ENCODE data around the gene MCOLN1. TPM values are rescaled to one million over a fixed set of nuclear protein-coding genes. Genes with fewer than 3 reads are reported as not detected.
"Not testable (repeated sequence)": the region's sequence is repeated elsewhere in the genome, so short reads cannot be mapped to it uniquely, and the experiment has no call there.

Gene MCOLN1
- total and polyA plus RNA-seq, 3 experiments from 2014 or later: 11.6 to 19.6 (median 19.4) TPM

GRCh38 chr19:7562646-7563393 is 40.4 kb downstream of the MCOLN1 start:
- H3K27me3 ChIP-seq (ENCODE audit: insufficient read depth, low read length, poor library complexity, severe bottlenecking): no peaks in the 10 kb centered on the region
- CTCF ChIA-PET: no interaction called here
- DNase-seq: no peak
- POLR2A ChIA-PET: no interaction called here
- no peaks in the 10 kb centered on the region for H3K4me1 ChIP-seq (ENCODE audit: insufficient read depth, low read length)
- no peaks in the 10 kb centered on the region for H3K9me3 ChIP-seq (ENCODE audit: low read length)
- Mint-ChIP-seq H3K4me1 (no peaks in the 10 kb centered on the region), H3K36me3 (peaks cover 6 to 30% (median 8%) of the 10 kb centered on the region in 3 donors), H3K4me3 (no peak overlapping the region), H3K9me3 (no peaks in the 10 kb centered on the region), H3K27me3 (no peaks in the 10 kb centered on the region), H3K27ac (no peak overlapping the region)
- H3K27ac ChIP-seq (ENCODE audit: low read depth, low read length): no peak overlapping the region
- peaks cover 8% of the 10 kb centered on the region for H3K36me3 ChIP-seq (ENCODE audit: insufficient read depth, low read length)
- no peak overlapping the region for H3K4me3 ChIP-seq (ENCODE audit: low read length)

GRCh38 chr19:7564866-7565265 is 42.4 kb downstream of the MCOLN1 start:
- Histone ChIP-seq H3K27ac (ENCODE audit: low read depth, low read length) (no peak overlapping the region), H3K27me3 (ENCODE audit: insufficient read depth, low read length, poor library complexity, severe bottlenecking) (no peaks in the 10 kb centered on the region), H3K36me3 (ENCODE audit: insufficient read depth, low read length) (peaks cover 3% of the 10 kb centered on the region), H3K4me1 (ENCODE audit: insufficient read depth, low read length) (no peaks in the 10 kb centered on the region), H3K9me3 (ENCODE audit: low read length) (no peaks in the 10 kb centered on the region), H3K4me3 (ENCODE audit: low read length) (no peak overlapping the region)
- H3K27me3 Mint-ChIP-seq: no peaks in the 10 kb centered on the region
- ChIA-PET POLR2A (no interaction called here), CTCF (no interaction called here)
- H3K4me1 Mint-ChIP-seq: no peaks in the 10 kb centered on the region
- H3K27ac Mint-ChIP-seq: no peak overlapping the region
- no peaks in the 10 kb centered on the region for H3K9me3 Mint-ChIP-seq
- H3K36me3 Mint-ChIP-seq: peaks cover 4 to 13% (median 5%) of the 10 kb centered on the region in 3 donors
- DNase-seq: no peak
- H3K4me3 Mint-ChIP-seq: no peak overlapping the region

- POLR2A ChIA-PET: no interaction called here
- DNase-seq: no peak
Observed at GRCh38 chr19:7565332-7565731, 42.9 kb downstream of the MCOLN1 start.

GRCh38 chr19:7570761-7571160 is 48.3 kb downstream of the MCOLN1 start:
- H3K27ac Mint-ChIP-seq: no peak overlapping the region
- CTCF ChIA-PET: no interaction called here
- no peak overlapping the region for H3K4me3 Mint-ChIP-seq
- Histone ChIP-seq H3K9me3 (ENCODE audit: low read length) (no peaks in the 10 kb centered on the region), H3K4me1 (ENCODE audit: insufficient read depth, low read length) (no peaks in the 10 kb centered on the region), H3K27ac (ENCODE audit: low read depth, low read length) (no peak overlapping the region), H3K36me3 (ENCODE audit: insufficient read depth, low read length) (no peaks in the 10 kb centered on the region), H3K4me3 (ENCODE audit: low read length) (no peak overlapping the region), H3K27me3 (ENCODE audit: insufficient read depth, low read length, poor library complexity, severe bottlenecking) (no peaks in the 10 kb centered on the region)
- H3K36me3 Mint-ChIP-seq: no peaks in the 10 kb centered on the region
- no peaks in the 10 kb centered on the region for H3K4me1 Mint-ChIP-seq
- H3K9me3 Mint-ChIP-seq: no peaks in the 10 kb centered on the region
- H3K27me3 Mint-ChIP-seq: peaks cover 0 to 9% of the 10 kb centered on the region in 2 donors
- POLR2A ChIA-PET: no interaction called here
- DNase-seq: no peak

More at GRCh38 chr19:7565332-7565731, 42.9 kb downstream of the MCOLN1 start:
- no peak overlapping the region for H3K4me3 Mint-ChIP-seq
- H3K27me3 Mint-ChIP-seq: no peaks in the 10 kb centered on the region
- no peaks in the 10 kb centered on the region for H3K4me1 Mint-ChIP-seq
- no peak overlapping the region for H3K27ac Mint-ChIP-seq
- no peaks in the 10 kb centered on the region for H3K9me3 ChIP-seq (ENCODE audit: low read length)
- peaks cover 2% of the 10 kb centered on the region for H3K36me3 ChIP-seq (ENCODE audit: insufficient read depth, low read length)
- no peaks in the 10 kb centered on the region for H3K27me3 ChIP-seq (ENCODE audit: insufficient read depth, low read length, poor library complexity, severe bottlenecking)
- no peaks in the 10 kb centered on the region for H3K9me3 Mint-ChIP-seq
- no peaks in the 10 kb centered on the region for H3K4me1 ChIP-seq (ENCODE audit: insufficient read depth, low read length)
- H3K36me3 Mint-ChIP-seq: peaks cover 1 to 10% (median 2%) of the 10 kb centered on the region in 3 donors
- CTCF ChIA-PET: interaction anchor here (1.4 kb wide), 1 partner anchor 303 kb away, joined by 3 read pairs; no protein-coding TSS in a partner anchor
- H3K27ac ChIP-seq (ENCODE audit: low read depth, low read length): no peak overlapping the region
- H3K4me3 ChIP-seq (ENCODE audit: low read length): no peak overlapping the region

GRCh38 chr19:7575434-7576040 is 53.1 kb downstream of the MCOLN1 start:
- Mint-ChIP-seq H3K4me3 (no peak overlapping the region), H3K27ac (no peak overlapping the region), H3K27me3 (peaks cover 2 to 19% of the 10 kb centered on the region in 2 donors), H3K9me3 (no peaks in the 10 kb centered on the region), H3K4me1 (no peaks in the 10 kb centered on the region), H3K36me3 (no peaks in the 10 kb centered on the region)
- Histone ChIP-seq H3K4me3 (ENCODE audit: low read length) (no peak overlapping the region), H3K36me3 (ENCODE audit: insufficient read depth, low read length) (no peaks in the 10 kb centered on the region), H3K4me1 (ENCODE audit: insufficient read depth, low read length) (no peaks in the 10 kb centered on the region), H3K27ac (ENCODE audit: low read depth, low read length) (no peak overlapping the region), H3K27me3 (ENCODE audit: insufficient read depth, low read length, poor library complexity, severe bottlenecking) (no peaks in the 10 kb centered on the region), H3K9me3 (ENCODE audit: low read length) (no peaks in the 10 kb centered on the region)
- POLR2A ChIA-PET: no interaction called here
- CTCF ChIA-PET: no interaction called here
- DNase-seq: no peak

- DNase-seq; H3K4me3 ChIP-seq (ENCODE audit: low read length); H3K4me3 Mint-ChIP-seq; H3K9me3 ChIP-seq (ENCODE audit: low read length); H3K27me3 ChIP-seq (ENCODE audit: insufficient read depth, low read length, poor library complexity, severe bottlenecking); H3K27ac Mint-ChIP-seq; H3K4me1 ChIP-seq (ENCODE audit: insufficient read depth, low read length); POLR2A ChIA-PET; H3K36me3 Mint-ChIP-seq; H3K36me3 ChIP-seq (ENCODE audit: insufficient read depth, low read length); H3K9me3 Mint-ChIP-seq; H3K27ac ChIP-seq (ENCODE audit: low read depth, low read length); H3K4me1 Mint-ChIP-seq: not testable (repeated sequence)
- CTCF ChIA-PET: interaction anchor here (0.6 to 1.8 kb wide), 2 partner anchors 9 to 271 kb away, joined by 3 to 8 read pairs; no protein-coding TSS in a partner anchor
- H3K27me3 Mint-ChIP-seq: peaks cover 2 to 19% of the 10 kb centered on the region in 2 donors
Observed at GRCh38 chr19:7577422-7577821, 55.0 kb downstream of the MCOLN1 start.

GRCh38 chr19:7578127-7578526 is 55.7 kb downstream of the MCOLN1 start:
- peak overlapping the region in 1 of 8 donors; percentile 77 for H3K27ac Mint-ChIP-seq
- ChIA-PET CTCF (interaction anchor here (0.8 kb wide), 1 partner anchor 10 kb away, joined by 3 read pairs; no protein-coding TSS in a partner anchor), POLR2A (no interaction called here)

GRCh38 chr19:7579182-7579581 is 56.8 kb downstream of the MCOLN1 start:
- Histone ChIP-seq H3K27ac (ENCODE audit: low read depth, low read length) (no peak overlapping the region), H3K9me3 (ENCODE audit: low read length) (no peaks in the 10 kb centered on the region), H3K4me1 (ENCODE audit: insufficient read depth, low read length) (no peaks in the 10 kb centered on the region), H3K27me3 (ENCODE audit: insufficient read depth, low read length, poor library complexity, severe bottlenecking) (no peaks in the 10 kb centered on the region), H3K4me3 (ENCODE audit: low read length) (no peak overlapping the region), H3K36me3 (ENCODE audit: insufficient read depth, low read length) (no peaks in the 10 kb centered on the region)
- H3K9me3 Mint-ChIP-seq: no peaks in the 10 kb centered on the region
- no peak for DNase-seq
- peaks cover 2 to 17% of the 10 kb centered on the region in 2 donors for H3K27me3 Mint-ChIP-seq
- H3K4me1 Mint-ChIP-seq: no peaks in the 10 kb centered on the region
- H3K4me3 Mint-ChIP-seq: no peak overlapping the region
- no peak overlapping the region for H3K27ac Mint-ChIP-seq
- ChIA-PET CTCF (interaction anchor here (1.9 kb wide), 1 partner anchor 11 kb away, joined by 6 read pairs; no protein-coding TSS in a partner anchor), POLR2A (no interaction called here)
- no peaks in the 10 kb centered on the region for H3K36me3 Mint-ChIP-seq

More at GRCh38 chr19:7578127-7578526, 55.7 kb downstream of the MCOLN1 start:
- Histone ChIP-seq H3K9me3 (ENCODE audit: low read length) (no peaks in the 10 kb centered on the region), H3K36me3 (ENCODE audit: insufficient read depth, low read length) (no peaks in the 10 kb centered on the region), H3K27ac (ENCODE audit: low read depth, low read length) (no peak overlapping the region), H3K4me1 (ENCODE audit: insufficient read depth, low read length) (no peaks in the 10 kb centered on the region), H3K4me3 (ENCODE audit: low read length) (no peak overlapping the region), H3K27me3 (ENCODE audit: insufficient read depth, low read length, poor library complexity, severe bottlenecking) (no peaks in the 10 kb centered on the region)
- DNase-seq: no peak
- Mint-ChIP-seq H3K9me3 (no peaks in the 10 kb centered on the region), H3K27me3 (peaks cover 2 to 19% of the 10 kb centered on the region in 2 donors), H3K4me1 (no peaks in the 10 kb centered on the region), H3K4me3 (no peak overlapping the region), H3K36me3 (no peaks in the 10 kb centered on the region)

Data from CD8-positive, alpha-beta memory T cell (primary cell).